ENCODE results near the gene KLHL26.

- TF ChIP-seq, protein P1, sequence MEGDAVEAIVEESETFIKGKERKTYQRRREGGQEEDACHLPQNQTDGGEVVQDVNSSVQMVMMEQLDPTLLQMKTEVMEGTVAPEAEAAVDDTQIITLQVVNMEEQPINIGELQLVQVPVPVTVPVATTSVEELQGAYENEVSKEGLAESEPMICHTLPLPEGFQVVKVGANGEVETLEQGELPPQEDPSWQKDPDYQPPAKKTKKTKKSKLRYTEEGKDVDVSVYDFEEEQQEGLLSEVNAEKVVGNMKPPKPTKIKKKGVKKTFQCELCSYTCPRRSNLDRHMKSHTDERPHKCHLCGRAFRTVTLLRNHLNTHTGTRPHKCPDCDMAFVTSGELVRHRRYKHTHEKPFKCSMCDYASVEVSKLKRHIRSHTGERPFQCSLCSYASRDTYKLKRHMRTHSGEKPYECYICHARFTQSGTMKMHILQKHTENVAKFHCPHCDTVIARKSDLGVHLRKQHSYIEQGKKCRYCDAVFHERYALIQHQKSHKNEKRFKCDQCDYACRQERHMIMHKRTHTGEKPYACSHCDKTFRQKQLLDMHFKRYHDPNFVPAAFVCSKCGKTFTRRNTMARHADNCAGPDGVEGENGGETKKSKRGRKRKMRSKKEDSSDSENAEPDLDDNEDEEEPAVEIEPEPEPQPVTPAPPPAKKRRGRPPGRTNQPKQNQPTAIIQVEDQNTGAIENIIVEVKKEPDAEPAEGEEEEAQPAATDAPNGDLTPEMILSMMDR (conservative IDR thresholded peaks at IDR 0.05 in 1 of 2, IDR thresholded peaks at IDR 0.05 in 1 of 2; ENCODE audit: extremely low read depth in 1 of 2, insufficient read depth in 1 of 2, low read depth in 1 of 2, low read length in 2 of 2): no peak
- TF ChIP-seq EZH2 (IDR thresholded peaks at IDR 0.05; ENCODE audit: borderline replicate concordance, low read length): no peak
Observed at GRCh38 chr19:18682807-18683108, 45.9 kb downstream of the KLHL26 start.

Measured in mammary epithelial cell (primary cell).